DOHH2 (cell line): ENCODE measurements around the gene CFAP43.

Experiments
- CTCF ChIP-seq: fragments of 200-600 bp; sonication (generic); IDR thresholded peaks from one replicate; pipeline ENCODE4 v1.5.1; 2014; ENCODE audit warnings: antibody characterized with exemption, mild to moderate bottlenecking, low read depth, low read length; ENCODE audit not compliant: poor library complexity, severe bottlenecking
- EZH2phosphoT487 ChIP-seq: fragments of 200-600 bp; sonication (generic); IDR thresholded peaks from 2 replicates; pipeline ENCODE4 v1.6.1; 2017; ENCODE audit warnings: borderline replicate concordance, mild to moderate bottlenecking, antibody characterized with exemption, low read length, moderate library complexity, mixed read lengths

DNA sequence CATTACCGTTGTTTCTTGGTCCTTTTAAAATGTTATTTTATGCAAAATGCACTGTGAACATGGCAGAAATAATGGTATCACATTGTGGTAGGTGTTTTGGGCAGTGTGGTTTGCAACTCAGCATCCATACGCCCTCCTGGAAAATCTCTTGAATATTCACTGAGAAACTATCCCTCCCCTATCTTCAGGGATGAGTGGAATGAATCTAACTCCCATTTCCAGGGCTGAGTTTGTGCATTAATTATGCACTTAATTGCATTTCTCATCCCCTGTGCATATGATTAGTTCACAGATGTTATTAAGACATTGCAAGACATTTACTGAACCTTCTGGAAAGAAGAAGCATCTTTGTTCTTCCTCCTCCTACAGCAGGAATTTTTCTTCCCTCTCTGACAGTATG, 36.5 kb downstream of the CFAP43 start:
- no peak for TF ChIP-seq CTCF
- no peak for TF ChIP-seq EZH2phosphoT487
